Measurements from ENCODE around the gene SEC61G.

SEC61G gene
- 15.0 to 21.9 (median 19.4) reads per million in 4 donors for total RNA-seq

- DNase-seq: peak; percentile 86 to 96 (median 91)
These were observed at the start of gene SEC61G for GRCh38 chr7:54758702-54759592. Gene SEC61G, minus strand, starts transcription at chr7:54759211. Its CDS starts 1,623 bp downstream, at chr7:54757588.

GRCh38 chr7:54802841-54803240 lies 43.8 kb upstream of the SEC61G start:
- peak in 1 of 5 donors; percentile 13 for DNase-seq

GRCh38 chr7:54802114-54802513 lies 43.1 kb upstream of the SEC61G start:
- no peak for DNase-seq

DNA sequence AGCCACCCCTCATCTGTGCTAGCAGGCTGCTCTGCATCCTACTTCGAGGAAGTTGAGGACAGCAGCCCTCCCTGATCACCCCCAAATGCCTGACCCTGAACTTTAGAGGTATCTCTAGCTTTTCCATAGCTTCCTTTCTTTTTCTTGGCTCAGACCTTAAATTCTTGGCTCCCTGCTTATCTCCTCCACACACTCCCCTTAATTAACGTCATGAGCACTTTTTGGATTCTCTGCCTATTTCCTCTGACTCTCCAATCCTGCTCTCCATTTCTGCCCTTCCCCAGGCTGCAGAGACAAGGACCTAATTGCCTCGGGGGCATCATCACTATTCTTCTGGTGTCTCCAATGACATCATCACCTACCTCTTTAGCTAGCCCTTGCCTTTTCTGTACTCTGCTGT lies 40.8 kb upstream of the SEC61G start:
- DNase-seq: no peak

GRCh38 chr7:54798530-54798929 lies 39.5 kb upstream of the SEC61G start:
- no peak for DNase-seq

DNA sequence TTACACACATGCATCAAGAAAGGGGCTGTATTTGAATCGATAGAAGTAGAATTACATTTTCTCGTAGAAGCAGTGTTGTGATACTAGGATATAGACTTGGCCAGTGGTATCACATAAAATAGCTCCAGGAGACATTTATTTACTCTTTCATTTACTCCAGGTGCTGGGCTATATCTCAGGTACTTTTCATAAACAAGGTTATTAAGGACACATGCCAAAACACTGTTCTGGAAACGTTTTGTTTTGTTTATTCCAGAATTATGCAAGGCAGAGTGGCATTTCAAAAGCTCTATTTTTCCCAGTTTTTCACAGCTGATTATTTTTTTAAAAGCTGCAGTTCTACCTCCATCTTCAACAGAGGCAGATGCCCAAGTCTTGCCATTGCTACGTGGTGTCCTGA lies 37.8 kb upstream of the SEC61G start:
- DNase-seq: no peak

GRCh38 chr7:54796150-54796549 lies 37.1 kb upstream of the SEC61G start:
- no peak for DNase-seq

DNA sequence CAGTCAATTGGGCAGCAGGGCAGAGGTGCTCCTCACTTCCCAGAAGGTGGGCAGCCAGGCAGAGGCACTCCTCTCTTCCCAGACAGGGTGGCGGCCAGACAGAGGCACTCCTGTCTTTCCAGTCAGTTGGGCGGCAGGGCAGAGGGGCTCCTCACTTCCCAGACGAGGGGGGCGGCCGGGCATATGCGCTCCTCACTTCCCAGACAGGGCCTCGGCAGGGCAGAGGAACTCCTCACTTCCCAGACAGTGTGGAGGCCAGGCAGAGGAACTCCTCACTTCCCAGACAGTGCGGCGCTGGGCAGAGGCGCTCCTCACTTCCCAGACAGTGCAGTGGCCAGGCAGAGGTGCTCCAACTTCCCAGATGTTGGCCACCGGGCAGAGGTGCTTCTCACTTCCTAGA lies 33.4 kb upstream of the SEC61G start:
- DNase-seq: no peak

DNA sequence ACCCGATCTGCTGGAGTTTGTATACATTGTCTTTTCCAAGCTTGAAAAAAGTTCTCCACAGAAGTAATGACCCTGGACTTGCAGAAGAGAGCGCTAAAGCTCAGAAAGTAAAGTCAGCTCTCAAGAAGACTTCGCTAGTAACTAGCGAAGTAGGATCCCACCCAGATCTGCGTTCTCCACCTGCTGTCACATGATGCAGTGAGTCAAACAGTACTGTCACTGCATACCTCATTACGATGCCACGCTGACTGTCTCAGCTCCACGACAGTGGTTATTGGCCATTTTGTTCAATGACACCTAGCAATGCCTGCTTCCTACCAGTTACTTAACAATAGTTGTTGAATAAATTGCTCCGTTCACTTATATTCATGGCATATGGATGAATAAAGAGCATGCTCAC lies 29.7 kb upstream of the SEC61G start:
- DNase-seq: peak in 1 of 5 donors; percentile 28

GRCh38 chr7:54785261-54785660 lies 26.2 kb upstream of the SEC61G start:
- DNase-seq: no peak

DNA sequence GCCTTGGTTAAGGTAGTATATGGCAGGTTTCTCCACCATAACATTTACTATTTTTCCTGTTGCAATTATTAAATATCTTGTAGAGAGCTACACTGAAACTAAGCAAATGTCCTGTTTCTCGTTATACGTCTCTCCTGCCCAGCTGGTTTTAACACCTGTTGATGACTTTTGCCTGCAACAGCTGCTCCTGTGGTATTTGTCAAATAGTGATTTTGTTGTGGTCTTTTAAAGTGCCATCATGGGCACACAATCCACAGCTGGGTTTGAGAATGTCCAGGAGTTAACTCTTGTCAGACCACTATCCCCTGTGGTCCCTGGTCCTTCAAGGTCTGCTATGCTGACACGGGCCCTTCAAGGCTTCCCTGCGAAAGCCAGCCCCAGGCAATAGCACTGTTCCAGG lies 24.9 kb upstream of the SEC61G start:
- no peak for DNase-seq

DNA sequence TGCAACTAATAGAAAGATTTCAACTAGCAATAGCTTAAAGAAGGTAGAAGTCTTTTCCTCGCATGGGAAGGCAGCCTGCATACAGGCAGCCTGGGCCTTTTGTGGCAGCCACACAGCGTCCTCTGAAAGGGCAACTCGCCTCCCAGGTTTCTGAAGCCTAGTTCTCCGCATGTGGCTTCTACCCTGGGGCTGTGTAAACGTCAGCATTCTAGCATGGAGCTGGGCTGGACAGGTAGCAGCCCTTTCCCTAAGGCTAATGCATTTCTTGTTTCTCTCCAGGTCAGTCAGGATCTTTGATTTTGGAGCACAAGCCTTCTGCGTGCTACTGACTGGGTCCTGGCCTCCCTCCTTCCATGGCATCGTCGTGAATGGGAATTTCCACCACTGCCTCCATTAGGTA lies 23.8 kb upstream of the SEC61G start:
- no peak for DNase-seq

DNA sequence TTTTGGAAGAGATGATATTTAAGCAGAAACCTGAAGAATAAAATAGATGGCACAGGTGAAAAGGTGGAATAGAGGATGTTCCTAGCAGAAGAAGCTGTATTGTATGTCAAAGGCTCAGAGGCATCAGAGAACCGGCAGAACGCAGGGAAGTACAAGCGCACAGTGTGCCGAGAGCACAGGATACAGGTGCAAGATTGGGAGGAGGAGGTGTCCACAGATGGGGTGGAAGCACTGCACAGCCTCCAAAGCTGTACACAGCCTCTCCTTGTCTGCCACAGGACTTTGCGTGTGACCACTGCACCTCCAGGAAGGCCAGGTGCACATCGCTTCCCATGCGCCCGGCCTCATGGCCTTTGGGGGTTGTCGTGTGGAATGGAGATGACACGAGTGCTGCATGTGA lies 23.3 kb upstream of the SEC61G start:
- no peak for DNase-seq

DNA sequence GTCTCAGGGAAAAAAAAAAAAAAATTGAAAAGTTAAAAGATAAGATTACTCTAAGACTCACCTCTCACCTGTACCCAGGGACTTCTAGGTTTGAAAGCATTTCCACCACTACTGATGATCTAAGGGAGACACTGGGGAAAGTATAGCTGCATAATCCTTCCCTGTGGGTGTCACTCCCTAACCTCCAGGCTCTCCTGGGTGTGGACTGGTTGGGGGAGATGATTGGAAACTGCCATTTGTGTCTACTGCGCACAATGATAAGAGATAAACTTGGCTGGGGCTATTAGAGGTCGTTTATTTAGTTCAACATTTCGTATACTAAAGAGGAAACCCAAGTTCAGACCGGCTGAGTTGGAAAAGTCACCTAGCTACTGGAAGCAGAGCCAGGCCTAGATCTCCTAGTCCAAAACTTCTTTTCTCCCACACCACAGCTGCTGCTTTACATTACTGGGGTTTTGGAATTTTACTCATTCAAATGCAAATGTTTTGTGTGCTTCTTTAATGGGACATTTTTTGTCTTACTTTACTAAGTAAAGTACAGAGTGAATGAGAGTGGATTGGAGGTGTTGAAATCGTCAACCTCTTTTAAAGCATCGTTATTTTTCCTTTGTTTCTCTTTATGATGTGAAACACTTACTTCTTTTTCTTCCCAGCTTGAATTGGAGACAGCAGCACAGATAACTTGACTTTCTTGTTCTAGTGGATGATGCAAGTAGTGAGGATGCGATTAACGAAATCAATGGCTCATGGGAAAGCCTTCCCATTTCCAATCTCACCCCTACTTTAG lies 22.3 kb upstream of the SEC61G start:
- DNase-seq: no peak

DNA sequence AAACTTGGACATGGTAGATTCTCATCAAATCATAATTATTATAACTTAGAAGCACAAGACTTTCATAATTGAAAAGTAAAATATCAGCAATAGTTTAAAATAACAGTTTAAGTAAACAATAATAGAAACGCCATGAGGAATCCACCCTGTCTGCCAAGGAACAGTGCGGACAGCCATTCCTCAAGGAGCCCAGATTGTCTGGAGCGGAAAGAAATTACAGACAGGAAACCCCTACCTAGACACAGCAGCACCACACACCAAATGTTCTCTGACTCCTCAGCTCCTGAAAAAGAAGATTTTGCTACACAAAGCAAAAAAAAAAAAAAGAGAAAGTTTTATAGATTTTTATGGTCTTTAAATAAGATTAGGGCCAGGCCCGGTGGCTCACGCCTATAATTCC lies 21.5 kb upstream of the SEC61G start:
- DNase-seq: no peak

- DNase-seq: no peak
These were observed 19.9 kb upstream of the SEC61G start for GRCh38 chr7:54778696-54779540.

- DNase-seq: no peak
These were observed 19.2 kb upstream of the SEC61G start for GRCh38 chr7:54778166-54778565.

- DNase-seq: no peak
These were observed 16.1 kb upstream of the SEC61G start for GRCh38 chr7:54774785-54775740.

GRCh38 chr7:54773472-54774399 lies 14.7 kb upstream of the SEC61G start:
- DNase-seq: peak; percentile 27 to 51 (median 46)

GRCh38 chr7:54769203-54769602 lies 10.2 kb upstream of the SEC61G start:
- DNase-seq: no peak

GRCh38 chr7:54764861-54765260 lies 5.8 kb upstream of the SEC61G start:
- DNase-seq: no peak
